Osteoblast (primary cell): ENCODE measurements around the gene NR2E3. TPM values are rescaled to one million over a fixed set of nuclear protein-coding genes. Genes with fewer than 3 reads are reported as not detected.

ENCODE experiments used
- DNase-seq: peaks from one replicate; pipeline ENCODE4 v3.0.0; 2011; ENCODE audit warnings: low spot score, mixed read lengths; ENCODE audit not compliant: insufficient read length; ENCODE audit errors: missing footprints
- H2AFZ ChIP-seq: 2 replicates; pipeline ENCODE4 v1.6.0; 2011; ENCODE audit warnings: mild to moderate bottlenecking, low read length
- H3K27ac ChIP-seq: 2 replicates; pipeline ENCODE4 v1.5.1; 2011; ENCODE audit warnings: mild to moderate bottlenecking, low read depth, low read length, moderate library complexity
- H3K27me3 ChIP-seq: 2 replicates; pipeline ENCODE4 v1.6.0; 2012; ENCODE audit warnings: mild to moderate bottlenecking, control low read depth, inconsistent platforms, low read length, moderate library complexity; ENCODE audit not compliant: insufficient read depth
- H3K36me3 ChIP-seq: 2 replicates; pipeline ENCODE4 v1.5.1; 2011; ENCODE audit warnings: mild to moderate bottlenecking, low read length, control low read depth, moderate library complexity; ENCODE audit not compliant: insufficient read depth
- H3K4me1 ChIP-seq: 2 replicates; pipeline ENCODE4 v1.5.1; 2011; ENCODE audit warnings: mild to moderate bottlenecking, low read length, control low read depth, moderate library complexity; ENCODE audit not compliant: insufficient read depth
- H3K4me2 ChIP-seq: 2 replicates; pipeline ENCODE4 v1.6.0; 2011; ENCODE audit warnings: mild to moderate bottlenecking, low read length; ENCODE audit not compliant: insufficient read depth
- H3K4me3 ChIP-seq: fragments of 200-600 bp; sonication (generic); 3 replicates; pipeline ENCODE4 v1.5.1; 2012; ENCODE audit warnings: mild to moderate bottlenecking, low read length, inconsistent platforms; ENCODE audit not compliant: insufficient read depth
- H3K79me2 ChIP-seq: 2 replicates; pipeline ENCODE4 v1.6.0; 2012; ENCODE audit warnings: mild to moderate bottlenecking, low read length, control low read depth, inconsistent platforms; ENCODE audit not compliant: insufficient read depth
- H3K9me3 ChIP-seq: 2 replicates; pipeline ENCODE4 v1.5.1; 2011; ENCODE audit warnings: low read depth, low read length, control low read depth
- H4K20me1 ChIP-seq: 2 replicates; pipeline ENCODE4 v1.6.0; 2012; ENCODE audit warnings: mild to moderate bottlenecking, low read length, control low read depth; ENCODE audit not compliant: insufficient read depth
- total RNA-seq: library from RNA; depleted of rRNA; stranded (reverse); fragments of >200 nt; gene quantifications from 2 replicates; pipeline ENCODE4 v1.2.3, GENCODE V29; 2012
- TF ChIP-seq, protein P1 (sequence below): IDR thresholded peaks from 2 replicates; pipeline ENCODE4 v1.5.1; 2011; ENCODE audit warnings: mild to moderate bottlenecking, low read depth, low read length, moderate library complexity; ENCODE audit errors: extremely low read depth

The NR2E3 gene
- total RNA-seq, 1 donor = under 0.01 TPM

DNA sequence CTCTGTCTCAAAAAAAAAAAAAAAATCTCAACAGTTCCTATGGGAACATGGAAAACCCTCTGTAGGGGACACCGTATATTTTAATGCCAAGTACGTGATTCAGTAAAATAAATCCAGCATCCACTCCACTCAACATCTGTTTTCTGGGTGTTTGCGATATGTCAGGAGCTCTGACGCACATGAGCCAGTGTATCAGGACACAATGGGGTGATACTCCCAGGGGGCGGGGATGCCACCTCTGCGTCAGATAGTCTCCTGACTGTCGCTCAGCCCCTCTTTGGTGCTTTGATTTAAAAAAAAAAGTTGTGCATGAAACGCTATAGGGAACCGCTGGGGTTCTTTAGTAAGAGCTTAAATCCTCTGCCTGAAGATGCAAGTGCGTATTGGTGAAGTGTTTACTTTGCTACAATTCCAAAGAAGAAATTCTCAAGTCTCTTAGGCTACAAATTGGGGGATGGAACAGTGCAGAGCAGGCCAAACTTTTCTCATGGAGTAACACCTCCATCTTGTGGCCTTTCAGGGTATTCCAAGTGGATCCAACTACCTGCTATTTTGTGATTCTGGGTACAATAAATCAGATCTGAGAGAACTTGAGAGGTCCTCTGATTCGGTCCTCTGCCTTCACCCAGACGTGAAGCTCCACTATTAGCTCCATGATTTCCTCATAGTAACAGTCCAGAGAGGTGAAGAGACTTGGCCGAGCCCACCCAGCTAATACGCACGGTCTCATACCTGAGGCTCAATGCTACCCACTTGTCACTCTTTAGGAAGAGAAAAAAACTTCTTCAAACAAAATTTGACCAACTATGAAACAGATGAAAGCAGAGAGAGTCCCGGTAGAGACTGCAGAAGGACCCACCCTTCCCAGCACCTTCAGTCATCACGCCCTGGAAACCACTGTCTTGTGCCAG lies 9.3 kb upstream of the NR2E3 start:
- no peak overlapping the region for H2AFZ ChIP-seq
- H3K4me1 ChIP-seq = peaks cover 3% of the 10 kb centered on the region
- peak; percentile 94 for DNase-seq
- no peaks in the 10 kb centered on the region for H4K20me1 ChIP-seq
- H3K27me3 ChIP-seq = no peaks in the 10 kb centered on the region
- no peaks in the 10 kb centered on the region for H3K36me3 ChIP-seq
- H3K9me3 ChIP-seq = no peaks in the 10 kb centered on the region
- no peak overlapping the region for H3K27ac ChIP-seq
- TF ChIP-seq, protein P1, sequence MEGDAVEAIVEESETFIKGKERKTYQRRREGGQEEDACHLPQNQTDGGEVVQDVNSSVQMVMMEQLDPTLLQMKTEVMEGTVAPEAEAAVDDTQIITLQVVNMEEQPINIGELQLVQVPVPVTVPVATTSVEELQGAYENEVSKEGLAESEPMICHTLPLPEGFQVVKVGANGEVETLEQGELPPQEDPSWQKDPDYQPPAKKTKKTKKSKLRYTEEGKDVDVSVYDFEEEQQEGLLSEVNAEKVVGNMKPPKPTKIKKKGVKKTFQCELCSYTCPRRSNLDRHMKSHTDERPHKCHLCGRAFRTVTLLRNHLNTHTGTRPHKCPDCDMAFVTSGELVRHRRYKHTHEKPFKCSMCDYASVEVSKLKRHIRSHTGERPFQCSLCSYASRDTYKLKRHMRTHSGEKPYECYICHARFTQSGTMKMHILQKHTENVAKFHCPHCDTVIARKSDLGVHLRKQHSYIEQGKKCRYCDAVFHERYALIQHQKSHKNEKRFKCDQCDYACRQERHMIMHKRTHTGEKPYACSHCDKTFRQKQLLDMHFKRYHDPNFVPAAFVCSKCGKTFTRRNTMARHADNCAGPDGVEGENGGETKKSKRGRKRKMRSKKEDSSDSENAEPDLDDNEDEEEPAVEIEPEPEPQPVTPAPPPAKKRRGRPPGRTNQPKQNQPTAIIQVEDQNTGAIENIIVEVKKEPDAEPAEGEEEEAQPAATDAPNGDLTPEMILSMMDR = peak; percentile 92
- H3K79me2 ChIP-seq = no peaks in the 10 kb centered on the region
- H3K4me3 ChIP-seq = no peak overlapping the region
- H3K4me2 ChIP-seq = peak overlapping the region; percentile 43

DNA sequence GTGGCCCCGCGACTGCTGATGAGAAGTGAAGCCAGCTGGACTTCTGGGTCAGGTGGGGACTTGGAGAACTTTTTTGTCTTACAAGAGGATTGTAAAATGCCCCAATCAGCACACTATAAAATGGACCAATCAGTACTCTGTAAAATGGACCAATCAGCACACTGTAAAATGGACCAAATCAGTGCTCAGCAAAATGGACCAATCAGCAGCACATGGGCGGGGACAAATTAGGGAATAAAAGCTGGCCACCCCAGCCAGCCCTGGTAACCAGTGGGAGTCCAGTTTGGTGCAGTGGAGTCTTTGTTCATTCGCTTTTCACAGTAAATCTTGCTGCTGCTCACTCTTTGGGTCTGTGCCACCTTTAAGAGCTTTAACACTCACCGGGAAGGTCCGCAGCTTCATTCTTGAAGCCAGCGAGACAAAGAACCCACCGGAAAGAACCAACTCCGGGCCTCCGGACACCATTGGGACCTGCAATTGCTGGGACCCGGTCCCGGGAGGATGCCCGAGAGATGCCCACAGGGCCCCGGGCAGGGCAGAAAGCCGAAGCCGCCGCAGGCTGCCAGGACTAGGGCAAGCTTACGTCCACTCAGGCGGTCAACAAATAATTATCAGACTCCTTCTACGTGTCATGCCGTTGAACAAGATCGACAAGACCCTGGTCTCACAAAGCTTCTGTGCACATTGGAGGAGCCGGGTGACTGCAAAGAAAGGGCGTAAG lies 8.3 kb upstream of the NR2E3 start:
- Histone ChIP-seq H3K9me3 (no peaks in the 10 kb centered on the region), H3K27ac (no peak overlapping the region), H2AFZ (no peak overlapping the region), H3K4me3 (no peak overlapping the region), H3K4me2 (no peak overlapping the region), H3K27me3 (no peaks in the 10 kb centered on the region), H3K79me2 (no peaks in the 10 kb centered on the region), H4K20me1 (no peaks in the 10 kb centered on the region), H3K4me1 (peaks cover 6% of the 10 kb centered on the region), H3K36me3 (no peaks in the 10 kb centered on the region)
- peak; percentile 68 for DNase-seq
- TF ChIP-seq, protein P1 = no peak

DNA sequence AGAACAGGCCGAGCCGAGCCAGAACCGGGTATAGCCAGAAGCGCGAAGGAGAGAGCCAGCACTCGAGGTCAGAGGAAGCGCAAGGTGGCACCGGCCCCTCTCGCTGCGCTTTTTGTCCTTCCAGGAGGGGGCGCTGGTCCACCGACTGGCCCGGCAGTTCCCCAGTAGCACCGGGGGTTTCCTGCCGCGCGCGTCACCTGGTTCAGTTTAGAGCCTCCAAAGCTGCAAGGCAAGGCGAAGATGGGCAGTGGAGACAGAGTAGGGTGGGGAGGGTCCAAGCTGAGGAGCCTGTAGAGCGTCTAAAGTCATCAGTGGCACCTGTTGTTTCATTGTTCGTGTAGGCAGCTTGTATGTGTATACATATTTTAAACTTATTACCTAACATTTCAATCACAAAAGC lies 7.6 kb upstream of the NR2E3 start:
- peaks cover 13% of the 10 kb centered on the region for H3K4me1 ChIP-seq
- no peak overlapping the region for H3K4me3 ChIP-seq
- H3K79me2 ChIP-seq = no peaks in the 10 kb centered on the region
- peak; percentile 21 for DNase-seq
- no peak overlapping the region for H3K4me2 ChIP-seq
- no peaks in the 10 kb centered on the region for H3K27me3 ChIP-seq
- no peaks in the 10 kb centered on the region for H4K20me1 ChIP-seq
- H3K9me3 ChIP-seq = no peaks in the 10 kb centered on the region
- H3K27ac ChIP-seq = no peak overlapping the region
- TF ChIP-seq, protein P1 = peak; percentile 29
- H2AFZ ChIP-seq = no peak overlapping the region
- H3K36me3 ChIP-seq = no peaks in the 10 kb centered on the region

DNA sequence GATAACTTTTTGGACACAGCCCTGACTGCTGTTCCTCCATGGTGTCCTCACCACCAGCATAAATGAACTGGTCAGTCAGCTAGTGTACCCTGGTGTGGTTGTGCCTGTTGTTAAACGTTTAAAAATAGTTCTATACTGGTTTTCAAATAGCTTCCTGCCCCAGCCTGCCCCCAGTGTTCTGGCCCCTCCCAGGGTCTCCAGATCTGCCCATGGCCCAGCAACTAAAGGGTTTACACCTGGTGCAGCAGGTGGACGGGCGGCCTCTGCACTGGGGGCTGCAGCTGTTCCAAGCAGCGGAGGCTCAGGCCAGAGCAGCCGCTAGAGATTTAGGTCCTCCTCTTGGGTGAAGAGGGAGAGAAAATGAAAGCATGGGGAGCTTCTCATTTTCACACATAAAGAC lies 6.1 kb upstream of the NR2E3 start:
- H3K9me3 ChIP-seq = no peaks in the 10 kb centered on the region
- no peak overlapping the region for H2AFZ ChIP-seq
- no peaks in the 10 kb centered on the region for H3K79me2 ChIP-seq
- no peak overlapping the region for H3K27ac ChIP-seq
- no peaks in the 10 kb centered on the region for H4K20me1 ChIP-seq
- H3K36me3 ChIP-seq = no peaks in the 10 kb centered on the region
- no peak overlapping the region for H3K4me3 ChIP-seq
- TF ChIP-seq, protein P1 = no peak
- DNase-seq = peak; percentile 66
- H3K4me1 ChIP-seq = peaks cover 17% of the 10 kb centered on the region
- H3K27me3 ChIP-seq = peaks cover 6% of the 10 kb centered on the region
- no peak overlapping the region for H3K4me2 ChIP-seq
